ENCODE data around the gene PPM1H. TPM values are rescaled to one million over a fixed set of nuclear protein-coding genes. Genes with fewer than 3 reads are reported as not detected.

PPM1H gene
- total RNA-seq, 1 donor, result 13.4 TPM

GRCh38 chr12:62606654-62607053, 328.3 kb downstream of the PPM1H start:
- H3K4me2 ChIP-seq (ENCODE audit: insufficient read depth, low read length), result peak overlapping the region; percentile 92
- peak overlapping the region; percentile 90 for H3K4me3 ChIP-seq (ENCODE audit: insufficient read depth, low read length)
- peak overlapping the region; percentile 34 for H3K27ac ChIP-seq (ENCODE audit: low read depth, low read length)

GRCh38 chr12:62605981-62606380, 329.0 kb downstream of the PPM1H start:
- H3K4me2 ChIP-seq (ENCODE audit: insufficient read depth, low read length), result peak overlapping the region; percentile 92
- H3K4me1 ChIP-seq (ENCODE audit: insufficient read depth, low read length), result peaks cover 26% of the 10 kb centered on the region
- H3K36me3 ChIP-seq (ENCODE audit: insufficient read depth, low read length), result peaks cover 19% of the 10 kb centered on the region
- H4K20me1 ChIP-seq (ENCODE audit: insufficient read depth, low read length), result peaks cover 32% of the 10 kb centered on the region
- no peak for DNase-seq (ENCODE audit: insufficient read length, low spot score, missing footprints)
- peak overlapping the region; percentile 90 for H3K4me3 ChIP-seq (ENCODE audit: insufficient read depth, low read length)
- peak overlapping the region; percentile 98 for H3K27ac ChIP-seq (ENCODE audit: low read depth, low read length)
- no peak overlapping the region for H2AFZ ChIP-seq (ENCODE audit: low read length)
- H3K79me2 ChIP-seq (ENCODE audit: insufficient read depth, low read length), result peaks cover 86% of the 10 kb centered on the region
- no peaks in the 10 kb centered on the region for H3K27me3 ChIP-seq (ENCODE audit: insufficient read depth, low read length)
- H3K9me3 ChIP-seq (ENCODE audit: low read depth, low read length), result no peaks in the 10 kb centered on the region
- no peak for TF ChIP-seq CTCF (IDR thresholded peaks at IDR 0.05; ENCODE audit: extremely low read depth, low read depth, low read length)

More at GRCh38 chr12:62606654-62607053, 328.3 kb downstream of the PPM1H start:
- Histone ChIP-seq H3K9me3 (ENCODE audit: low read depth, low read length) (no peaks in the 10 kb centered on the region), H3K4me1 (ENCODE audit: insufficient read depth, low read length) (peaks cover 25% of the 10 kb centered on the region), H4K20me1 (ENCODE audit: insufficient read depth, low read length) (peaks cover 32% of the 10 kb centered on the region), H3K27me3 (ENCODE audit: insufficient read depth, low read length) (no peaks in the 10 kb centered on the region), H2AFZ (ENCODE audit: low read length) (no peak overlapping the region), H3K79me2 (ENCODE audit: insufficient read depth, low read length) (peaks cover 83% of the 10 kb centered on the region), H3K36me3 (ENCODE audit: insufficient read depth, low read length) (peaks cover 19% of the 10 kb centered on the region)
- no peak for DNase-seq (ENCODE audit: insufficient read length, low spot score, missing footprints)
- TF ChIP-seq CTCF (IDR thresholded peaks at IDR 0.05; ENCODE audit: extremely low read depth, low read depth, low read length), result no peak

- no peaks in the 10 kb centered on the region for H3K27me3 ChIP-seq (ENCODE audit: insufficient read depth, low read length)
- H3K4me1 ChIP-seq (ENCODE audit: insufficient read depth, low read length), result peaks cover 26% of the 10 kb centered on the region
- H4K20me1 ChIP-seq (ENCODE audit: insufficient read depth, low read length), result peaks cover 32% of the 10 kb centered on the region
- H3K9me3 ChIP-seq (ENCODE audit: low read depth, low read length), result no peaks in the 10 kb centered on the region
- peaks cover 80% of the 10 kb centered on the region for H3K79me2 ChIP-seq (ENCODE audit: insufficient read depth, low read length)
- no peak overlapping the region for H2AFZ ChIP-seq (ENCODE audit: low read length)
- peak; percentile 68 for DNase-seq (ENCODE audit: insufficient read length, low spot score, missing footprints)
- no peak for TF ChIP-seq CTCF (IDR thresholded peaks at IDR 0.05; ENCODE audit: extremely low read depth, low read depth, low read length)
- peak overlapping the region; percentile 90 for H3K4me3 ChIP-seq (ENCODE audit: insufficient read depth, low read length)
- peaks cover 19% of the 10 kb centered on the region for H3K36me3 ChIP-seq (ENCODE audit: insufficient read depth, low read length)
- peak overlapping the region; percentile 98 for H3K27ac ChIP-seq (ENCODE audit: low read depth, low read length)
- peak overlapping the region; percentile 92 for H3K4me2 ChIP-seq (ENCODE audit: insufficient read depth, low read length)
These were observed 330.1 kb downstream of the PPM1H start for GRCh38 chr12:62604871-62605270.

GRCh38 chr12:62604373-62604772, 330.6 kb downstream of the PPM1H start:
- peaks cover 19% of the 10 kb centered on the region for H3K36me3 ChIP-seq (ENCODE audit: insufficient read depth, low read length)

More at GRCh38 chr12:62604373-62604772, 330.6 kb downstream of the PPM1H start:
- no peak overlapping the region for H2AFZ ChIP-seq (ENCODE audit: low read length)
- no peaks in the 10 kb centered on the region for H3K9me3 ChIP-seq (ENCODE audit: low read depth, low read length)
- no peaks in the 10 kb centered on the region for H3K27me3 ChIP-seq (ENCODE audit: insufficient read depth, low read length)
- H3K4me1 ChIP-seq (ENCODE audit: insufficient read depth, low read length), result peaks cover 26% of the 10 kb centered on the region
- no peak for TF ChIP-seq CTCF (IDR thresholded peaks at IDR 0.05; ENCODE audit: extremely low read depth, low read depth, low read length)
- H3K4me3 ChIP-seq (ENCODE audit: insufficient read depth, low read length), result peak overlapping the region; percentile 90
- peak overlapping the region; percentile 92 for H3K4me2 ChIP-seq (ENCODE audit: insufficient read depth, low read length)
- peaks cover 32% of the 10 kb centered on the region for H4K20me1 ChIP-seq (ENCODE audit: insufficient read depth, low read length)
- DNase-seq (ENCODE audit: insufficient read length, low spot score, missing footprints), result no peak
- peaks cover 76% of the 10 kb centered on the region for H3K79me2 ChIP-seq (ENCODE audit: insufficient read depth, low read length)
- peak overlapping the region; percentile 98 for H3K27ac ChIP-seq (ENCODE audit: low read depth, low read length)

Measured in osteoblast (primary cell).